Transverse colon (tissue), 4 donors: Measurements from ENCODE around the gene NECTIN2.

Experiments
- CTCF ChIP-seq, 5 experiments: fragments of 200-600 bp in 3 of 5; fragments of 450-650 bp in 2 of 5; sonication (generic) in 3 of 5; IDR thresholded peaks; 1 replicate in 2 of 5; 2 replicates in 3 of 5; pipeline ENCODE4 v1.5.1; 2016 to 2017; ENCODE audit warnings: antibody characterized with exemption in 5 of 5, inconsistent platforms in 3 of 5, mild to moderate bottlenecking in 2 of 5, moderate library complexity in 1 of 5
- POLR2A ChIP-seq: fragments of 450-650 bp; IDR thresholded peaks from one replicate; pipeline ENCODE4 v1.6.1; 2016; ENCODE audit warnings: antibody characterized with exemption, mild to moderate bottlenecking, moderate library complexity
- POLR2AphosphoS5 ChIP-seq, 3 donors: sonication (generic); formaldehyde crosslinking; IDR thresholded peaks; one replicate each; pipeline ENCODE4 v1.6.1; 2016; ENCODE audit warnings: antibody characterized with exemption in 3 of 3

GRCh38 chr19:44796701-44797115, 49.4 kb upstream of the NECTIN2 start:
- TF ChIP-seq CTCF (IDR thresholded peaks at IDR 0.05) (no peak), POLR2AphosphoS5 (IDR thresholded peaks at IDR 0.05) (no peak), POLR2A (no peak)
